ENCODE results near the gene PROB1. TPM values are rescaled to one million over a fixed set of nuclear protein-coding genes. Genes with fewer than 3 reads are reported as not detected.
"Not testable (repeated sequence)": the region's sequence is repeated elsewhere in the genome, so short reads cannot be mapped to it uniquely, and the experiment has no call there.

PROB1 gene
- polyA plus RNA-seq, 2 donors: 0.41 to 0.48 TPM

GRCh38 chr5:139345442-139345841 is 49.5 kb downstream of the PROB1 start:
- not testable (repeated sequence) for H3K27me3 ChIP-seq (ENCODE audit: control insufficient read depth in 1 of 2, insufficient read depth in 2 of 2, low read length in 2 of 2); H3K27ac ChIP-seq (ENCODE audit: low read depth in 2 of 2, low read length in 1 of 2); H3K4me1 ChIP-seq (ENCODE audit: control insufficient read depth in 2 of 2, insufficient read depth in 2 of 2, low read length in 1 of 2); H3K36me3 ChIP-seq (ENCODE audit: control insufficient read depth in 2 of 2, insufficient read depth in 2 of 2, low read length in 1 of 2); H3K4me3 ChIP-seq (ENCODE audit: low read depth in 1 of 2, low read length in 2 of 2); H3K9me3 ChIP-seq (ENCODE audit: control insufficient read depth in 2 of 2, insufficient read depth in 1 of 2, low read depth in 1 of 2, low read length in 1 of 2)
- 95 to 98% methylated on average over 8 of the region's 8 CpGs for WGBS, 2 donors

DNA sequence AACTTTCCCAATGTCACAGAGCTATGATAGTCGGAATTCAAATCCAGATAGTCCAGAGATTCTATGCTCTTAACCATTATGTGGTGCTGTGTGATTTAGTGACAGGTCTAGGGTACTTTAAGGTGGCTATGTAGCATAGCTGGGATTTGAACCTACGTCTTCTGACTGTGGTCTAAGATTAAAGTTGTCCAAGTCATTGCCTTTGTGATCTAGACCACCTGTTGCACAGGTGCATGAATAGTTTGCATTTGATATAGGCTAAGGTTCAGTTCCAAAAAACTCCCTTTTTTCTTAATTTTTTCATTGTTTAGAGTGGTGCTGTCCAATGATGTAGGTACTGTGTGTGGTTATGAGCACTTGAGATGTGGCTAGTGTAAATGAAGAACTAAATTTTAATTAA is 50.7 kb downstream of the PROB1 start:
- no peak overlapping the region for H3K4me3 ChIP-seq (ENCODE audit: low read depth in 1 of 2, low read length in 2 of 2)
- no peak overlapping the region for H3K27ac ChIP-seq (ENCODE audit: low read depth in 2 of 2, low read length in 1 of 2)
- no peaks in the 10 kb centered on the region for H3K36me3 ChIP-seq (ENCODE audit: control insufficient read depth in 2 of 2, insufficient read depth in 2 of 2, low read length in 1 of 2)
- H3K9me3 ChIP-seq (ENCODE audit: control insufficient read depth in 2 of 2, insufficient read depth in 1 of 2, low read depth in 1 of 2, low read length in 1 of 2): no peaks in the 10 kb centered on the region
- WGBS, 2 donors: 67 to 79% methylated on average over 2 of the region's 2 CpGs
- H3K4me1 ChIP-seq (ENCODE audit: control insufficient read depth in 2 of 2, insufficient read depth in 2 of 2, low read length in 1 of 2): no peaks in the 10 kb centered on the region
- no peaks in the 10 kb centered on the region for H3K27me3 ChIP-seq (ENCODE audit: control insufficient read depth in 1 of 2, insufficient read depth in 2 of 2, low read length in 2 of 2)

- H3K4me3 ChIP-seq (ENCODE audit: low read depth in 1 of 2, low read length in 2 of 2): peak overlapping the region in 1 of 2 donors; percentile 83
- no peak overlapping the region for H3K27ac ChIP-seq (ENCODE audit: low read depth in 2 of 2, low read length in 1 of 2)
- H3K9me3 ChIP-seq (ENCODE audit: control insufficient read depth in 2 of 2, insufficient read depth in 1 of 2, low read depth in 1 of 2, low read length in 1 of 2): no peaks in the 10 kb centered on the region
- no peaks in the 10 kb centered on the region for H3K27me3 ChIP-seq (ENCODE audit: control insufficient read depth in 1 of 2, insufficient read depth in 2 of 2, low read length in 2 of 2)
- H3K36me3 ChIP-seq (ENCODE audit: control insufficient read depth in 2 of 2, insufficient read depth in 2 of 2, low read length in 1 of 2): no peaks in the 10 kb centered on the region
- WGBS, 2 donors: 79 to 83% methylated on average over 9 of the region's 9 CpGs
- no peaks in the 10 kb centered on the region for H3K4me1 ChIP-seq (ENCODE audit: control insufficient read depth in 2 of 2, insufficient read depth in 2 of 2, low read length in 1 of 2)
These were observed 51.4 kb downstream of the PROB1 start for GRCh38 chr5:139343476-139343875.

DNA sequence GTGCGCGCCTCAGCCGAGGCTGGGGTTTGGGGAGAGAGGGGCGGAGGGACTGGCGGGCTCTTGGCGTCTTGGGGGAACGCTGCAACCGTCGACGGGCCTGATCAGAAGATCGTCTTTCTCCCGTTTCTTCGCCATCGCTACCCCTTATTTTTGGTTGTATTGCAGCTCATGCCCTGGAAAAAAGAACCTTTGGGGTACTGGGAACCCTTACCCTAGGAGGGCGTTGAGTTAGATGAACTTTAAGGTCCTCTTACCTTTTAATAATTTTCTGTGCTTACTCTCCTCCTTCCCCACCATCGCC is 52.5 kb downstream of the PROB1 start:
- 1% methylated on average over 16 of the region's 16 CpGs for WGBS, 2 donors
- no peaks in the 10 kb centered on the region for H3K36me3 ChIP-seq (ENCODE audit: control insufficient read depth in 2 of 2, insufficient read depth in 2 of 2, low read length in 1 of 2)
- peak overlapping the region; percentile 83 to 92 for H3K4me3 ChIP-seq (ENCODE audit: low read depth in 1 of 2, low read length in 2 of 2)
- no peaks in the 10 kb centered on the region for H3K4me1 ChIP-seq (ENCODE audit: control insufficient read depth in 2 of 2, insufficient read depth in 2 of 2, low read length in 1 of 2)
- H3K27me3 ChIP-seq (ENCODE audit: control insufficient read depth in 1 of 2, insufficient read depth in 2 of 2, low read length in 2 of 2): no peaks in the 10 kb centered on the region
- H3K27ac ChIP-seq (ENCODE audit: low read depth in 2 of 2, low read length in 1 of 2): peak overlapping the region; percentile 97 to 99
- no peaks in the 10 kb centered on the region for H3K9me3 ChIP-seq (ENCODE audit: control insufficient read depth in 2 of 2, insufficient read depth in 1 of 2, low read depth in 1 of 2, low read length in 1 of 2)

GRCh38 chr5:139341689-139342422 is 53.0 kb downstream of the PROB1 start, which contains the start of gene PAIP2:
Gene PAIP2, plus strand, starts transcription at chr5:139341854. Its CDS starts 21,931 bp downstream, at chr5:139363785.
- peak within 1 kb of the TSS; percentile 97 to 99 for H3K27ac ChIP-seq (ENCODE audit: low read depth in 2 of 2, low read length in 1 of 2)
- H3K4me3 ChIP-seq (ENCODE audit: low read depth in 1 of 2, low read length in 2 of 2): peak within 1 kb of the TSS; percentile 83 to 92
- H3K27me3 ChIP-seq (ENCODE audit: control insufficient read depth in 1 of 2, insufficient read depth in 2 of 2, low read length in 2 of 2): no peaks in the 10 kb centered on the region
- WGBS, 2 donors: 0% methylated on average over 61 to 66 of the region's 66 CpGs
- H3K4me1 ChIP-seq (ENCODE audit: control insufficient read depth in 2 of 2, insufficient read depth in 2 of 2, low read length in 1 of 2): no peaks in the 10 kb centered on the region
- no peaks in the 10 kb centered on the region for H3K36me3 ChIP-seq (ENCODE audit: control insufficient read depth in 2 of 2, insufficient read depth in 2 of 2, low read length in 1 of 2)
- no peaks in the 10 kb centered on the region for H3K9me3 ChIP-seq (ENCODE audit: control insufficient read depth in 2 of 2, insufficient read depth in 1 of 2, low read depth in 1 of 2, low read length in 1 of 2)

GRCh38 chr5:139341187-139341688 is 53.7 kb downstream of the PROB1 start:
- Histone ChIP-seq H3K27ac (ENCODE audit: low read depth in 2 of 2, low read length in 1 of 2) (no peak overlapping the region), H3K36me3 (ENCODE audit: control insufficient read depth in 2 of 2, insufficient read depth in 2 of 2, low read length in 1 of 2) (no peaks in the 10 kb centered on the region), H3K4me3 (ENCODE audit: low read depth in 1 of 2, low read length in 2 of 2) (peak overlapping the region; percentile 83 to 92), H3K9me3 (ENCODE audit: control insufficient read depth in 2 of 2, insufficient read depth in 1 of 2, low read depth in 1 of 2, low read length in 1 of 2) (no peaks in the 10 kb centered on the region), H3K27me3 (ENCODE audit: control insufficient read depth in 1 of 2, insufficient read depth in 2 of 2, low read length in 2 of 2) (no peaks in the 10 kb centered on the region), H3K4me1 (ENCODE audit: control insufficient read depth in 2 of 2, insufficient read depth in 2 of 2, low read length in 1 of 2) (no peaks in the 10 kb centered on the region)
- 1 to 2% methylated on average over 17 of the region's 17 CpGs for WGBS, 2 donors

Other genes starting within 250 kb of the PROB1 start
- gene SIL1, start 196.7 kb downstream of the PROB1 start, polyA plus RNA-seq: 10 to 100 TPM; 27.2 to 31.7 TPM
- 10 to 100 TPM; 54.3 to 77.2 TPM for gene MATR3, start 101.4 kb downstream of the PROB1 start, polyA plus RNA-seq
- 10 to 100 TPM; 37.4 to 53.6 TPM for gene PAIP2, start 53.2 kb downstream of the PROB1 start, polyA plus RNA-seq
- gene SLC23A1, start 11.8 kb downstream of the PROB1 start, polyA plus RNA-seq: under 1 TPM; 0.01 to 0.12 TPM
- under 1 TPM; 0.47 to 0.67 TPM for gene MZB1, start 5.2 kb downstream of the PROB1 start, polyA plus RNA-seq
- 1 to 10 TPM; 5.9 to 6.0 TPM for gene SPATA24, start 9.0 kb upstream of the PROB1 start, polyA plus RNA-seq
- gene DNAJC18, start 44.4 kb upstream of the PROB1 start, polyA plus RNA-seq: 1 to 10 TPM; 2.2 to 2.4 TPM
- 10 to 100 TPM in 1 of 2 donors, 1 to 10 TPM in 1; 3.1 to 11.4 TPM for gene ECSCR, start 67.6 kb upstream of the PROB1 start, polyA plus RNA-seq
- under 1 TPM in 1 of 2 donors, not detected in 1; 0.02 TPM for gene SMIM33, start 75.9 kb upstream of the PROB1 start, polyA plus RNA-seq
- 10 to 100 TPM; 18.5 to 28.3 TPM for gene STING1, start 87.7 kb upstream of the PROB1 start, polyA plus RNA-seq
- 10 to 100 TPM; 43.4 to 76.9 TPM for gene UBE2D2, start 166.2 kb upstream of the PROB1 start, polyA plus RNA-seq